AG10803 (cell line): ENCODE measurements around the gene HIPK3.

Source experiments
- DNase-seq: peaks from one replicate; pipeline ENCODE4 v3.0.0; 2010; ENCODE audit warnings: low read depth
- H3K4me3 ChIP-seq: 2 replicates; pipeline ENCODE4 v1.5.1; 2011; ENCODE audit warnings: mild to moderate bottlenecking, low read length, control low read depth
- TF ChIP-seq, protein P1 (sequence below): conservative IDR thresholded peaks from 2 replicates; pipeline ENCODE4 v1.5.1; 2011; ENCODE audit warnings: mild to moderate bottlenecking, low read length, control low read depth, inconsistent platforms

Gene HIPK3

DNA sequence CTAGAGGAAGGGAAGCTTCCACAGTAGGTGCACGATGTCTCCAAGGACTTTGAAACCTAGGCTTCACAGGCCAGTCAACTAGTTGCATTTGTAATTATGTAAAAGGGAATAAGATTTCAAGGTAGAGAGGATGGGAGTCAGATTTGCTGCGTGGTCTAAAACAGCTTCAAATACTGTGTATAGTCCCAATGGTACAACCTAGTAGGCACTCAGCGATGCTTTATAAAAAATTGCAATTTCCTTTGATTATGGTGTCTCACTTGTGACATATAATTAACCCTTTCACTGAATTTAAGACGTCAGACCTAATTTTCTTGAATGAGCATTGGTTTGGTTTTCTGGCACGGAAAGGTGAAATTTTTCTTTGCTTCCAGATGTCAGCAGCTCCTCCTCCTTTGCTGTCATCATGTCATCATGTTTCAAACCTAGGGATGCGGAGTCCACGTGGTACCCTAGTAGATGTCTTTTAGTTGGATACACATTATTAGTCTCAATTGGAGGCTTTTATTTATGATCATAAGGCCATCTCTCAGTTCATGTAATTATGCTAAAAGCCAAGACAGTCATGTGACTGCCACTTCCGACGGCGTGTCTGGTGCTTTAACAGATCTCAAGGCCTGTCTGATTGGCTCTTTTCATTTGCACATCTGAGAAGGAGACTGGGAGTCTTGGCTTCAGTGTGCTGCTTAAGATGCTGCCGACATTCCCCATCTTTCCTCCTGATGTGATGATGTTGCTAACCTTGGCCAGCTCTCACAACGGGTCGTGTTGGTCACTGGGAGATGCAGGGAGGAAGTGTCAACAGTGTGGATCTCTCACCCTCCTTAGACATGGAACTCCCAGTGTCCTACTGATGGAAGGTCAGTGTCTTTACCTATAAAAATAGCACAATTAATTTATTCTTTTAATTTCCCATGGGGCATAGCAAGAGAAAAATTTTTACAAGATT, 134.0 kb downstream of the HIPK3 start:
- TF ChIP-seq, protein P1, sequence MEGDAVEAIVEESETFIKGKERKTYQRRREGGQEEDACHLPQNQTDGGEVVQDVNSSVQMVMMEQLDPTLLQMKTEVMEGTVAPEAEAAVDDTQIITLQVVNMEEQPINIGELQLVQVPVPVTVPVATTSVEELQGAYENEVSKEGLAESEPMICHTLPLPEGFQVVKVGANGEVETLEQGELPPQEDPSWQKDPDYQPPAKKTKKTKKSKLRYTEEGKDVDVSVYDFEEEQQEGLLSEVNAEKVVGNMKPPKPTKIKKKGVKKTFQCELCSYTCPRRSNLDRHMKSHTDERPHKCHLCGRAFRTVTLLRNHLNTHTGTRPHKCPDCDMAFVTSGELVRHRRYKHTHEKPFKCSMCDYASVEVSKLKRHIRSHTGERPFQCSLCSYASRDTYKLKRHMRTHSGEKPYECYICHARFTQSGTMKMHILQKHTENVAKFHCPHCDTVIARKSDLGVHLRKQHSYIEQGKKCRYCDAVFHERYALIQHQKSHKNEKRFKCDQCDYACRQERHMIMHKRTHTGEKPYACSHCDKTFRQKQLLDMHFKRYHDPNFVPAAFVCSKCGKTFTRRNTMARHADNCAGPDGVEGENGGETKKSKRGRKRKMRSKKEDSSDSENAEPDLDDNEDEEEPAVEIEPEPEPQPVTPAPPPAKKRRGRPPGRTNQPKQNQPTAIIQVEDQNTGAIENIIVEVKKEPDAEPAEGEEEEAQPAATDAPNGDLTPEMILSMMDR, result no peak
- no peak for DNase-seq
- H3K4me3 ChIP-seq, result no peak overlapping the region

DNA sequence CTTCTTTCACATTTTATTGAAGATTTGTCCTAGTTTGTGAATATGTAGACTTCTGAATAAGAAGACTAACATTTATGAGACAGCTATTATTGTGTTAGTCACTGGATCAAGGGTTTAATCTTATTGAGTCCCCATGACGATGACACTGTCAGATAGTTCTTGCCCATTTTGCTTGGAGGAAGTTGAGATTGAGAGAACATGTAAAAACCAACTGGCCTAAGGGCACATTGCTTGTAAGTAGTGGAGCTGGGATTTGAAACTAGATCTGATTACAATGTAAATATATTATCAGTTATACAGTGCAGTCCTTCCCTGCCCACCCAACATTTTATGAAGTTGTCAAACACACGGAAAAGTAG, 134.7 kb downstream of the HIPK3 start:
- TF ChIP-seq, protein P1, result no peak
- no peak overlapping the region for H3K4me3 ChIP-seq
- DNase-seq, result no peak

DNA sequence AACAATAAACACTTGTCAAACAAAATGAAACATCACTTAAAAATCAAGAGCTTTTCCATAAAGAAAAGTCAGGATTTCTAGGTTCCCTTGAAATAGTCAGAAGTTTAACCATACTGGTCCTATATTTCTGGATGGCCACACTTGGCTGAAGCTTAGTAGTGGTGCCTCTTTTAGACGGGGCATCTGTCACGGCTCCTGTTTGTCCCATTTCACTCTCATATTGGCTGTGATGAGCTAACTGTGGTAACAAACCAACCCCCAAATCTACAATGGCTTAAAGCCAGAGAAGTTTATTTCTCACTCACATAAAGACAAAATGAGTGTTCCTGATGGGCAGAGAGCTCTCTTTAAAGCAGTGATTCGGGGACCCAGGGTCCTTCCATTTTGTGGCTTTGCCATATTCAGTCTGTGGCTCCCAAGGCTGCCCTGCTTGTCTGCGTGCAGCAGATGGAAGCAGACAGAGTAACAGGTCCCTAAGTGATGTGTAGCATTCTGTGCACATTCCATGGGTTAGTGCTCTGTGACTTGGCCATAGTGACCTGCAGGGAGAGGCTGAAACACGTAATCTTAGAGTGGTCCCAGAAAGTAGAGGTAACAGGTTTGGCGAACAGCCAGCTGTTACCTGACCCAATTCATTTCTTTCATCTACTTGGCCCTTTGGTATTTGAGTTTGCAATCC, 137.4 kb downstream of the HIPK3 start:
- TF ChIP-seq, protein P1, result no peak
- DNase-seq, result no peak
- no peak overlapping the region for H3K4me3 ChIP-seq

DNA sequence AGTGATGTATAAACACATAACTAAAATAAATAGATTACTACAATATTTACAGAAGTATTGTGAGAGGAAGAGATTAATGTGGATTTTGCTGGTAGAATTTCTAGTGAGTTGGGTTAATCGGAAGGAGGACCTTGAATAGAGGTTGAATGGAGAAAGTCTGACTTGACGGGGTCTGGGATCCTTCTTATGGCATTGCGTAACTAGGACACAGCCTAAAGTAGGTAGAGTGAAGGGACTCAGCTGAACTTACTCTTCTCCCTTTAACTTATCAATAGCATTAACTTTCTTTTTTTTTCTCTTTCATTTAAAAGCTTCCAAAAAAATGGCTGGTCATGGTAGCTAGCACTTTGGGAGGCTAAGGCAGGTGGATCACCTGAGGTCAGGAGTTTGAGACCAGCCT, 139.2 kb downstream of the HIPK3 start:
- no peak for DNase-seq
- no peak overlapping the region for H3K4me3 ChIP-seq
- TF ChIP-seq, protein P1, result no peak

DNA sequence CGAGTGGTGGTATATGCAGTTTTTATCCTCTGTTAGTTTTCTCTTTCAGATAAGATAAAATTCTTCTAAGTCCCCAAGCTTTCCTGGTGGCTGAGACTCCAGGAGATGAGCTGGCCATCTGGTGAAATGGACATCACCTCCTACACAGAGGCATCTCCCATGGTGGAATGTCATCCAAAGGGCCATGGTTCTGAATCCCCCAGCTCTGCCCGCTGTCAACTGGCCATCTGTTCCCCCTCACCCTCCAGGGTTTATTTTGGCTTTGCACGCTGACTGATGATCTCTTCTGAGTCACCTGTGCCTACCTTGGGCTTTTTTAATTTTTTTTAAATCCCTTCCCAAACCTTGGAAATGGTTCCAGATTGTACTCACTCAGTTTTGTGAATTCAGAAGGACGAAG, 142.2 kb downstream of the HIPK3 start:
- DNase-seq, result no peak
- no peak overlapping the region for H3K4me3 ChIP-seq
- TF ChIP-seq, protein P1, result no peak

DNA sequence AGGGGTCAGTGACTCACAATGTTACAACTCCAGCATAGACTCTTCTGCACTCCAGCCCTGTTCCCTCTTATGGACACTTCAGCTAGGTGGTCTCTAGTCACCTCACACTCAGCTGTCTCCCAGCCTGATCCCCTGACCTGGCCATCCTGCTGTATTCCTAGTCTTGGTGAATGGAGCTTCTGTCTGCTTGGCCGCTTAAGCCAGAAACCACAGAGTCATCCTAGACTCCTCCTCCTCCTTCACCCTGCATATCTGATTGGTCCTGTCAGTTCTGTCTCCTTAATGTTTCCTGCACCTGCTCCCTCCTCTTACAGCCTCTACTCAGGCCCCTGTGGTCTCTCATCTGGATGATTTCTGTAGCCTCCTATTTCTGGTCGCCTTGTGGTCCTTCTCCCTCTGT, 144.9 kb downstream of the HIPK3 start:
- no peak for DNase-seq
- TF ChIP-seq, protein P1, result no peak
- no peak overlapping the region for H3K4me3 ChIP-seq

DNA sequence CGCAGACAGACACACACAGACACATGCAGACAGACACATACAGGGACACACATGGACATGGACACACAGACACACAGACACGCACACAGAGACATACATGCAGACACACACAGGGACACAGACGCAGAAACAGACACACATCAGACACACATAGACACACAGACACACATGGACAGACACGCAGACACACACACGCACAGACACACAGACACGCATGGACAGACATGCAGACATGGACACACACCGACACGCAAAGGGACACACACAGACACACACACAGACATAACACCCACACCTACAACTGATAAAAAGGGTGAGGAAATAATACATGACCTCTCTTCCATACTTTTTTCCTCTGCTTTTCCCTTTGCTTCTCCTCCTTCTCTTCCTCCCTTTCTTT, 146.2 kb downstream of the HIPK3 start:
- H3K4me3 ChIP-seq, result no peak overlapping the region
- DNase-seq, result no peak

More for the DNA sequence above, 146.2 kb downstream of the HIPK3 start:
- TF ChIP-seq, protein P1, result no peak
